A673 (cell line): Measurements from ENCODE around the gene EPC1. TPM values are rescaled to one million over a fixed set of nuclear protein-coding genes. Genes with fewer than 3 reads are reported as not detected.
"Not testable (repeated sequence)": the region's sequence is repeated elsewhere in the genome, so short reads cannot be mapped to it uniquely, and the experiment has no call there.

Source experiments
- Bru-seq: library from RNA; stranded (reverse); fragments of 400-500 nt; gene quantifications from one replicate; lab custom pipeline; 2021; lab: Mats Ljungman, UMichigan
- BruChase-seq, 2 experiments: library from RNA; stranded (reverse); fragments of 400-500 nt; gene quantifications; one replicate each; lab custom pipeline; 2021; lab: Mats Ljungman, UMichigan
- BruUV-seq: library from RNA; stranded (reverse); fragments of 400-500 nt; replicated peaks from 2 replicates; lab custom pipeline; 2021; lab: Mats Ljungman, UMichigan
- CTCF ChIA-PET: fragments of 300-600 bp; sonication (Branson Sonifier 250); formaldehyde crosslinking; loops from one replicate; lab custom pipeline; 2022; ENCODE audit warnings: antibody characterized with exemption; lab: Charles Lee
- POLR2A ChIA-PET: fragments of 300-600 bp; sonication (Branson Sonifier 250); formaldehyde crosslinking; loops from one replicate; lab custom pipeline; 2022; ENCODE audit warnings: antibody characterized with exemption; ENCODE audit not compliant: low non-redundant PET; lab: Charles Lee
- DNase-seq: peaks from one replicate; pipeline ENCODE4 v3.0.0-alpha.2; 2015; ENCODE audit warnings: low spot score
- H3K27ac ChIP-seq: fragments of 200-600 bp; sonication (generic); 2 replicates; pipeline ENCODE4 v1.5.1; 2016; ENCODE audit warnings: mixed run types, low read depth, mild to moderate bottlenecking, mixed read lengths, antibody characterized with exemption, low read length; ENCODE audit not compliant: poor library complexity, severe bottlenecking
- H3K27me3 ChIP-seq: fragments of 200-600 bp; sonication (generic); replicated peaks from 2 replicates; pipeline ENCODE4 v1.6.1; 2017; ENCODE audit warnings: mixed run types, low read depth, mild to moderate bottlenecking, mixed read lengths, antibody characterized with exemption, low read length; ENCODE audit not compliant: insufficient read depth, poor library complexity
- H3K36me3 ChIP-seq: fragments of 200-600 bp; sonication (generic); 2 replicates; pipeline ENCODE4 v1.6.1; 2016; ENCODE audit warnings: mixed run types, mild to moderate bottlenecking, mixed read lengths, antibody characterized with exemption, low read length; ENCODE audit not compliant: insufficient read depth, poor library complexity, severe bottlenecking
- H3K4me1 ChIP-seq: fragments of 200-600 bp; sonication (generic); 2 replicates; pipeline ENCODE4 v1.6.1; 2017; ENCODE audit warnings: mixed run types, mild to moderate bottlenecking, mixed read lengths, antibody characterized with exemption, low read length; ENCODE audit not compliant: insufficient read depth, poor library complexity, severe bottlenecking
- H3K4me3 ChIP-seq: fragments of 200-600 bp; sonication (generic); 2 replicates; pipeline ENCODE4 v1.5.1; 2016; ENCODE audit warnings: low read depth, mixed run types, mild to moderate bottlenecking, mixed read lengths, low read length; ENCODE audit not compliant: poor library complexity, severe bottlenecking
- H3K9me3 ChIP-seq: fragments of 200-600 bp; sonication (generic); 2 replicates; pipeline ENCODE4 v1.6.1; 2016; ENCODE audit warnings: mixed run types, low read depth, mild to moderate bottlenecking, mixed read lengths, antibody characterized with exemption, low read length; ENCODE audit not compliant: poor library complexity, severe bottlenecking
- CTCF ChIP-seq: fragments of 300-800, 200-600 bp; sonication (generic); conservative IDR thresholded peaks from 2 replicates; pipeline ENCODE4 v1.5.1; 2017; ENCODE audit warnings: low read depth, mild to moderate bottlenecking, antibody characterized with exemption, low read length, moderate library complexity, mixed read lengths
- EZH2 ChIP-seq: fragments of 200-600 bp; sonication (generic); IDR thresholded peaks from 2 replicates; pipeline ENCODE4 v1.6.1; 2017; ENCODE audit warnings: borderline replicate concordance, low read depth, mild to moderate bottlenecking, mixed read lengths, antibody characterized with exemption, low read length; ENCODE audit not compliant: poor library complexity, severe bottlenecking
- intact Hi-C: fragments of 100-400 bp; cut with micrococcal nuclease; formaldehyde crosslinking; loops from one replicate; pipeline ENCODE4 v1.10.0; 2022; ENCODE audit not compliant: unreplicated experiment
- long read RNA-seq: library from polyadenylated mRNA; stranded (forward); transcript quantifications from one replicate; pipeline ENCODE4 v2.0.0, GENCODE V29; 2022
- total RNA-seq: library from RNA; stranded (reverse); gene quantifications from 2 replicates; pipeline ENCODE4 v1.2.3, GENCODE V29; 2021

Gene EPC1
- 75.7 and 75.8 TPM in 2 replicates for total RNA-seq
- percentile 99 among the genes with signal in this experiment for Bru-seq, nascent RNA
- BruChase-seq, experiment 1, labeled RNA remaining after a 2-hour chase: percentile 93 among the genes with signal in this experiment
- percentile 89 among the genes with signal in this experiment for BruChase-seq, experiment 2, labeled RNA remaining after a 6-hour chase
- long read RNA-seq, full-length matches to known transcripts: 3 of 19 reads
- long read RNA-seq, partial matches to known transcripts: 7 of 19 reads
- long read RNA-seq, other reads (novel, unspliced or antisense): 9 of 19 reads

- Histone ChIP-seq H3K27me3 (no peaks in the 10 kb centered on the region), H3K27ac (peak within 1 kb of the TSS; percentile 100), H3K4me3 (peak within 1 kb of the TSS; percentile 76), H3K4me1 (peaks cover 47% of the 10 kb centered on the region), H3K9me3 (no peaks in the 10 kb centered on the region), H3K36me3 (peaks cover 25% of the 10 kb centered on the region)
- POLR2A ChIA-PET: no interaction called here
- no TSS peak for BruUV-seq
- DNase-seq: peak; percentile 94
- TF ChIP-seq CTCF (no peak), EZH2 (no peak)
- intact Hi-C loops: loop anchor here (1.0 to 10.0 kb wide), 4 partner anchors 90 to 289 kb away; partner anchors contain the start of genes CCDC7 and KIF5B
- CTCF ChIA-PET: interaction anchor here (1.2 kb wide), 1 partner anchor 157 kb away, joined by 4 read pairs; no protein-coding TSS in a partner anchor
Observed at GRCh38 chr10:32346551-32347362, at the start of gene EPC1. TSS of gene EPC1 (minus strand) at chr10:32347158. CDS start at chr10:32346915, 243 bp downstream.

GRCh38 chr10:32393911-32394310 is 47.0 kb upstream of the EPC1 start:
- H3K4me1 ChIP-seq: peaks cover 25% of the 10 kb centered on the region
- H3K9me3 ChIP-seq: peaks cover 2% of the 10 kb centered on the region
- no peak for TF ChIP-seq EZH2
- no peak for TF ChIP-seq CTCF
- H3K27ac ChIP-seq: no peak overlapping the region
- no peaks in the 10 kb centered on the region for H3K27me3 ChIP-seq
- intact Hi-C loops: no loop called here
- H3K36me3 ChIP-seq: no peaks in the 10 kb centered on the region
- ChIA-PET POLR2A (interaction anchor here (0.6 kb wide), 1 partner anchor 183 kb away, joined by 5 read pairs; no protein-coding TSS in a partner anchor), CTCF (no interaction called here)
- DNase-seq: no peak
- H3K4me3 ChIP-seq: no peak overlapping the region
- no TSS peak for BruUV-seq

GRCh38 chr10:32392284-32392683 is 45.3 kb upstream of the EPC1 start:
- POLR2A ChIA-PET, intact Hi-C loops, DNase-seq, CTCF ChIA-PET, H3K27me3 ChIP-seq, BruUV-seq, H3K4me3 ChIP-seq, H3K36me3 ChIP-seq, H3K27ac ChIP-seq, H3K9me3 ChIP-seq: not testable (repeated sequence)
- peaks cover 30% of the 10 kb centered on the region for H3K4me1 ChIP-seq
